Testis (tissue), 3 donors: ENCODE measurements around the gene ZNF425. TPM values are rescaled to one million over a fixed set of nuclear protein-coding genes. Genes with fewer than 3 reads are reported as not detected.

Experiments
- DNase-seq: peaks from one replicate; pipeline ENCODE4 v3.0.0-alpha.2; 2019
- H3K27ac ChIP-seq, 2 donors: fragments of 200-600 bp; sonication (generic); one replicate each; pipeline ENCODE4 v1.5.1; 2019
- H3K27me3 ChIP-seq: fragments of 200-600 bp; sonication (generic); one replicate; pipeline ENCODE4 v1.5.1; 2019
- H3K36me3 ChIP-seq: fragments of 200-600 bp; sonication (generic); one replicate; pipeline ENCODE4 v1.5.1; 2017; ENCODE audit warnings: low read depth; ENCODE audit errors: missing control alignments
- H3K4me1 ChIP-seq: fragments of 200-600 bp; sonication (generic); one replicate; pipeline ENCODE4 v1.5.1; 2019
- H3K4me3 ChIP-seq, 2 donors: fragments of 200-600 bp; sonication (generic); one replicate each; pipeline ENCODE4 v1.5.1; 2017 to 2019
- H3K9me3 ChIP-seq: fragments of 200-600 bp; sonication (generic); one replicate; pipeline ENCODE4 v1.5.1; 2017
- POLR2A ChIP-seq: fragments of 450-650 bp; IDR thresholded peaks from one replicate; pipeline ENCODE4 v1.6.1; 2017; ENCODE audit warnings: antibody characterized with exemption, mild to moderate bottlenecking, moderate library complexity
- WGBS, 2 donors: methylation state at CpG; one replicate each; pipeline ENCODE4 v1.1.5; 2018; 5-methylcytosine and 5-hydroxymethylcytosine counted together
- intact Hi-C: fragments of 100-400 bp; cut with DNase I; formaldehyde crosslinking; loops from one replicate; pipeline ENCODE4 v1.15.1; 2023; ENCODE audit warnings: low total_unique reads
- polyA plus RNA-seq: library from polyadenylated mRNA; stranded (reverse); fragments of 350-450 nt; fragmentation: Illumina TruSeq; extraction: RNeasy Lipid Tissue Mini Kit (QIAGEN cat#74804); gene quantifications from one replicate; pipeline ENCODE4 v1.2.3, GENCODE V29; 2014; ENCODE audit warnings: low read depth, low replicate concordance; ENCODE audit not compliant: insufficient read depth
- small RNA-seq, 2 donors: library from RNA; depleted of rRNA; stranded (forward); fragments of <200 nt; gene quantifications; one replicate each; pipeline ENCODE3, GENCODE V24; 2016
- total RNA-seq, 2 donors: library from RNA; depleted of rRNA; stranded (reverse); fragments of >200 nt; gene quantifications; one replicate each; pipeline ENCODE4 v1.2.3, GENCODE V29; 2016
- TF ChIP-seq, protein P1 (sequence below), 3 experiments: fragments of 450-650 bp in 2 of 3; fragments of 200-600 bp in 1 of 3; sonication (generic) in 1 of 3; IDR thresholded peaks; one replicate each; pipeline ENCODE4 v1.5.1; 2016 to 2019; ENCODE audit warnings: antibody characterized with exemption in 3 of 3, mild to moderate bottlenecking in 2 of 3, moderate library complexity in 1 of 3

Gene ZNF425
- total and polyA plus RNA-seq, 3 donors from 2014 or later, result 3.0 to 4.3 (median 3.4) TPM

- DNase-seq, result no peak
- WGBS, 2 donors, result 40 to 65% methylated on average over 1 of the region's 1 CpG
Observed at GRCh38 chr7:149060156-149060555, 66.0 kb downstream of the ZNF425 start.

DNA sequence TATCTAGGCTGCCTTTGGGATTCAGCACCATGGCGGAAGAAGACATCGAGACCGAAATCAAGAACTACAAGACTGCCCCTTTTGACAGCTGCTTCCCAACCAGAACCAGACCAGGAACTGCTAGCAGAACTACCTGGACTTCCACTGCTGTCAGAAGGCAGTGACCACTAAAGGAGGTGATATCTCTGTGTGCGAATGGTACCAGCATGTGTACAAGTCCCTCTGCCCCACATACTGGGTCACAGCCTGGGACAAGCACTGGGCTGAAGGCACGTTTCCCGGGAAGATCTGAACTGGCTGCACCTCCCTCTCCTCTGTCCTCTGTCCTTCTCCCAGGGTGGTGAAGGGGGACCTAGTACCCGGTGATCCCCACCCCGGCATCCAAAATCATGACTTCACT lies 72.2 kb downstream of the ZNF425 start:
- H3K36me3 ChIP-seq, result no peaks in the 10 kb centered on the region
- WGBS, 2 donors, result 96 to 97% methylated on average over 5 to 8 of the region's 8 CpGs
- no peaks in the 10 kb centered on the region for H3K27me3 ChIP-seq
- H3K4me3 ChIP-seq, result no peak overlapping the region
- H3K4me1 ChIP-seq, result no peaks in the 10 kb centered on the region
- H3K9me3 ChIP-seq, result no peaks in the 10 kb centered on the region
- intact Hi-C loops, result no loop called here
- no peak for DNase-seq
- no peak overlapping the region for H3K27ac ChIP-seq
- TF ChIP-seq POLR2A, result no peak
- TF ChIP-seq, protein P1, sequence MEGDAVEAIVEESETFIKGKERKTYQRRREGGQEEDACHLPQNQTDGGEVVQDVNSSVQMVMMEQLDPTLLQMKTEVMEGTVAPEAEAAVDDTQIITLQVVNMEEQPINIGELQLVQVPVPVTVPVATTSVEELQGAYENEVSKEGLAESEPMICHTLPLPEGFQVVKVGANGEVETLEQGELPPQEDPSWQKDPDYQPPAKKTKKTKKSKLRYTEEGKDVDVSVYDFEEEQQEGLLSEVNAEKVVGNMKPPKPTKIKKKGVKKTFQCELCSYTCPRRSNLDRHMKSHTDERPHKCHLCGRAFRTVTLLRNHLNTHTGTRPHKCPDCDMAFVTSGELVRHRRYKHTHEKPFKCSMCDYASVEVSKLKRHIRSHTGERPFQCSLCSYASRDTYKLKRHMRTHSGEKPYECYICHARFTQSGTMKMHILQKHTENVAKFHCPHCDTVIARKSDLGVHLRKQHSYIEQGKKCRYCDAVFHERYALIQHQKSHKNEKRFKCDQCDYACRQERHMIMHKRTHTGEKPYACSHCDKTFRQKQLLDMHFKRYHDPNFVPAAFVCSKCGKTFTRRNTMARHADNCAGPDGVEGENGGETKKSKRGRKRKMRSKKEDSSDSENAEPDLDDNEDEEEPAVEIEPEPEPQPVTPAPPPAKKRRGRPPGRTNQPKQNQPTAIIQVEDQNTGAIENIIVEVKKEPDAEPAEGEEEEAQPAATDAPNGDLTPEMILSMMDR (IDR thresholded peaks at IDR 0.05), result no peak

More at GRCh38 chr7:149060156-149060555, 66.0 kb downstream of the ZNF425 start:
- intact Hi-C loops, result no loop called here
- no peak overlapping the region for H3K4me3 ChIP-seq
- H3K4me1 ChIP-seq, result no peaks in the 10 kb centered on the region
- H3K27me3 ChIP-seq, result no peaks in the 10 kb centered on the region
- H3K27ac ChIP-seq, result no peak overlapping the region
- H3K36me3 ChIP-seq, result no peaks in the 10 kb centered on the region
- TF ChIP-seq POLR2A, result no peak
- TF ChIP-seq, protein P1 (IDR thresholded peaks at IDR 0.05), result no peak
- H3K9me3 ChIP-seq, result no peaks in the 10 kb centered on the region

GRCh38 chr7:149053384-149053783 lies 72.7 kb downstream of the ZNF425 start:
- H3K4me1 ChIP-seq, result no peaks in the 10 kb centered on the region
- H3K36me3 ChIP-seq, result no peaks in the 10 kb centered on the region
- no peak overlapping the region for H3K4me3 ChIP-seq
- H3K27ac ChIP-seq, result no peak overlapping the region
- no peak for TF ChIP-seq POLR2A
- TF ChIP-seq, protein P1 (IDR thresholded peaks at IDR 0.05), result no peak
- intact Hi-C loops, result no loop called here
- no peak for DNase-seq
- 96 to 100% methylated on average over 1 of the region's 1 CpG for WGBS, 2 donors
- H3K9me3 ChIP-seq, result no peaks in the 10 kb centered on the region
- H3K27me3 ChIP-seq, result no peaks in the 10 kb centered on the region

Small RNA genes within 50 kb of the gene (small RNA-seq; reads per million reads assigned to genes)
- gene COX6B1P1, result 0 reads per million in 2 donors
- gene RN7SL521P, result 0.28 to 0.55 reads per million in 2 donors

Other genes with a start within 250 kb of the ZNF425 start
- 10 to 100 TPM; 27.0 to 36.0 TPM for gene EZH2, start 242.0 kb downstream of the ZNF425 start, total RNA-seq
- 60.3 TPM for gene EZH2, start 242.0 kb downstream of the ZNF425 start, polyA plus RNA-seq
- gene PDIA4, start 97.8 kb downstream of the ZNF425 start, total RNA-seq, result 10 to 100 TPM; 59.3 to 86.5 TPM
- 67.1 TPM for gene PDIA4, start 97.8 kb downstream of the ZNF425 start, polyA plus RNA-seq
- 1 to 10 TPM; 8.3 to 8.8 TPM for gene ZNF786, start 35.6 kb downstream of the ZNF425 start, total RNA-seq
- gene ZNF786, start 35.6 kb downstream of the ZNF425 start, polyA plus RNA-seq, result 2.6 TPM
- 10 to 100 TPM; 25.3 to 35.3 TPM for gene ZNF398, start 21.1 kb upstream of the ZNF425 start, total RNA-seq
- 29.4 TPM for gene ZNF398, start 21.1 kb upstream of the ZNF425 start, polyA plus RNA-seq
- gene ZNF282, start 69.2 kb upstream of the ZNF425 start, total RNA-seq, result 10 to 100 TPM; 12.2 to 17.6 TPM
- gene ZNF282, start 69.2 kb upstream of the ZNF425 start, polyA plus RNA-seq, result 9.6 TPM
- gene ZNF212, start 113.3 kb upstream of the ZNF425 start, total RNA-seq, result 10 to 100 TPM; 23.1 to 24.2 TPM
- gene ZNF212, start 113.3 kb upstream of the ZNF425 start, polyA plus RNA-seq, result 17.2 TPM
- 10 to 100 TPM; 30.5 to 41.1 TPM for gene ZNF783, start 135.9 kb upstream of the ZNF425 start, total RNA-seq
- 15.0 TPM for gene ZNF783, start 135.9 kb upstream of the ZNF425 start, polyA plus RNA-seq